Right renal cortex interstitium (tissue), 3 donors: ENCODE measurements around the gene VPS8. TPM values are rescaled to one million over a fixed set of nuclear protein-coding genes. Genes with fewer than 3 reads are reported as not detected.
"Not testable (repeated sequence)": the region's sequence is repeated elsewhere in the genome, so short reads cannot be mapped to it uniquely, and the experiment has no call there.

ENCODE experiments used
- DNase-seq, 3 donors: peaks; one replicate each; pipeline ENCODE4 v3.0.0-alpha.2; 2013; ENCODE audit warnings: low read depth in 3 of 3, low spot score in 2 of 3
- polyA plus RNA-seq, 3 donors: library from polyadenylated mRNA; unstranded; fragments of 120-200 nt; gene quantifications; one replicate each; pipeline ENCODE4 v1.2.1, GENCODE V29; 2013; ENCODE audit not compliant: insufficient read length in 3 of 3

The VPS8 gene
- polyA plus RNA-seq, 3 donors = 38.2 to 45.0 (median 38.5) TPM

GRCh38 chr3:184864000-184864399 lies 52.0 kb downstream of the VPS8 start:
- DNase-seq = no peak

GRCh38 chr3:184868477-184868876 lies 56.5 kb downstream of the VPS8 start:
- no peak for DNase-seq

- DNase-seq = no peak
Measured at GRCh38 chr3:184872200-184872599, 60.2 kb downstream of the VPS8 start.

GRCh38 chr3:184873141-184873540 lies 61.2 kb downstream of the VPS8 start:
- no peak for DNase-seq

GRCh38 chr3:184874709-184875644 lies 63.0 kb downstream of the VPS8 start:
- peak; percentile 10 to 25 (median 19) for DNase-seq

- DNase-seq = no peak
Measured at GRCh38 chr3:184880276-184881019, 68.5 kb downstream of the VPS8 start.

GRCh38 chr3:184884359-184885017 lies 72.5 kb downstream of the VPS8 start:
- no peak for DNase-seq

GRCh38 chr3:184885112-184885511 lies 73.1 kb downstream of the VPS8 start:
- DNase-seq = no peak

- DNase-seq = no peak
Measured at GRCh38 chr3:184887574-184887973, 75.6 kb downstream of the VPS8 start.

GRCh38 chr3:184889312-184889904 lies 77.4 kb downstream of the VPS8 start:
- DNase-seq = no peak

- no peak for DNase-seq
Measured at GRCh38 chr3:184894051-184894450, 82.1 kb downstream of the VPS8 start.

- DNase-seq = no peak
Measured at GRCh38 chr3:184895350-184895749, 83.4 kb downstream of the VPS8 start.

GRCh38 chr3:184896336-184896735 lies 84.4 kb downstream of the VPS8 start:
- no peak for DNase-seq

- no peak for DNase-seq
Measured at GRCh38 chr3:184899953-184900595, 88.1 kb downstream of the VPS8 start.

- DNase-seq = not testable (repeated sequence)
Measured at GRCh38 chr3:184907031-184907430, 95.1 kb downstream of the VPS8 start.

GRCh38 chr3:184907681-184908649 lies 96.0 kb downstream of the VPS8 start:
- no peak for DNase-seq

GRCh38 chr3:184908859-184909258 lies 96.9 kb downstream of the VPS8 start:
- DNase-seq = no peak

GRCh38 chr3:184910664-184911063 lies 98.7 kb downstream of the VPS8 start:
- DNase-seq = no peak

- peak in 2 of 3 donors; percentile 52 to 53 for DNase-seq
Measured at GRCh38 chr3:184911570-184911969, 99.6 kb downstream of the VPS8 start.
